OCI-LY7 (cell line): ENCODE measurements around the gene B3GALT5.

Experiments
- CTCF ChIP-seq: fragments of 200-600 bp; sonication (generic); conservative IDR thresholded peaks from 2 replicates; pipeline ENCODE4 v1.5.1; 2014; ENCODE audit warnings: mild to moderate bottlenecking, antibody characterized with exemption, low read length, moderate library complexity, mixed read lengths
- EZH2phosphoT487 ChIP-seq: fragments of 200-600 bp; sonication (generic); IDR thresholded peaks from 2 replicates; pipeline ENCODE4 v1.6.1; 2018; ENCODE audit warnings: low read depth, borderline replicate concordance, mild to moderate bottlenecking, mixed run types, antibody characterized with exemption, low read length, moderate library complexity, mixed read lengths

GRCh38 chr21:39611551-39612190 is 1.1 kb upstream of the B3GALT5 start:
- TF ChIP-seq CTCF (no peak), EZH2phosphoT487 (no peak)
